Activated CD8-positive, alpha-beta memory T cell treated with anti-CD3 and anti-CD28 coated beads, Interleukin-2, amount 10 ng/mL, durations not matched to agents 7 days and 5 days (primary cell): ENCODE results near the gene ACD. TPM values are rescaled to one million over a fixed set of nuclear protein-coding genes. Genes with fewer than 3 reads are reported as not detected.

Experiments
- ATAC-seq: fragments of 150-1000 bp; cut with Tn5 transposase; one replicate; pipeline ENCODE4 v1.10.0; 2021; ENCODE audit warnings: moderate library complexity
- CTCF ChIA-PET: fragments of 350-600 bp; sonication (Branson Sonifier 250); formaldehyde crosslinking; loops from one replicate; lab custom pipeline; 2021; ENCODE audit warnings: antibody characterized with exemption; lab: Charles Lee
- DNase-seq: peaks from one replicate; pipeline ENCODE4 v3.0.0-alpha.2; 2020
- H3K27ac Mint-ChIP-seq: one replicate; pipeline ENCODE4 v1.8.0; 2021; ENCODE audit warnings: mild to moderate bottlenecking, mixed read lengths
- H3K27me3 Mint-ChIP-seq: one replicate; pipeline ENCODE4 v1.8.0; 2021; ENCODE audit warnings: mixed read lengths
- H3K36me3 Mint-ChIP-seq: one replicate; pipeline ENCODE4 v1.8.0; 2021; ENCODE audit warnings: mild to moderate bottlenecking, mixed read lengths
- H3K4me1 Mint-ChIP-seq: one replicate; pipeline ENCODE4 v1.8.0; 2021; ENCODE audit warnings: mixed read lengths
- H3K4me3 Mint-ChIP-seq: one replicate; pipeline ENCODE4 v1.8.0; 2021; ENCODE audit warnings: mild to moderate bottlenecking, moderate library complexity, mixed read lengths
- H3K9me3 Mint-ChIP-seq: one replicate; pipeline ENCODE4 v1.8.0; 2022; ENCODE audit warnings: low read depth, mixed read lengths
- total RNA-seq, 2 experiments: library from RNA; stranded (reverse); gene quantifications; one replicate each; pipeline ENCODE4 v1.2.3, GENCODE V29; 2021

Gene ACD
- 10 to 100 TPM; 49.7 to 58.1 TPM for total RNA-seq

DNA sequence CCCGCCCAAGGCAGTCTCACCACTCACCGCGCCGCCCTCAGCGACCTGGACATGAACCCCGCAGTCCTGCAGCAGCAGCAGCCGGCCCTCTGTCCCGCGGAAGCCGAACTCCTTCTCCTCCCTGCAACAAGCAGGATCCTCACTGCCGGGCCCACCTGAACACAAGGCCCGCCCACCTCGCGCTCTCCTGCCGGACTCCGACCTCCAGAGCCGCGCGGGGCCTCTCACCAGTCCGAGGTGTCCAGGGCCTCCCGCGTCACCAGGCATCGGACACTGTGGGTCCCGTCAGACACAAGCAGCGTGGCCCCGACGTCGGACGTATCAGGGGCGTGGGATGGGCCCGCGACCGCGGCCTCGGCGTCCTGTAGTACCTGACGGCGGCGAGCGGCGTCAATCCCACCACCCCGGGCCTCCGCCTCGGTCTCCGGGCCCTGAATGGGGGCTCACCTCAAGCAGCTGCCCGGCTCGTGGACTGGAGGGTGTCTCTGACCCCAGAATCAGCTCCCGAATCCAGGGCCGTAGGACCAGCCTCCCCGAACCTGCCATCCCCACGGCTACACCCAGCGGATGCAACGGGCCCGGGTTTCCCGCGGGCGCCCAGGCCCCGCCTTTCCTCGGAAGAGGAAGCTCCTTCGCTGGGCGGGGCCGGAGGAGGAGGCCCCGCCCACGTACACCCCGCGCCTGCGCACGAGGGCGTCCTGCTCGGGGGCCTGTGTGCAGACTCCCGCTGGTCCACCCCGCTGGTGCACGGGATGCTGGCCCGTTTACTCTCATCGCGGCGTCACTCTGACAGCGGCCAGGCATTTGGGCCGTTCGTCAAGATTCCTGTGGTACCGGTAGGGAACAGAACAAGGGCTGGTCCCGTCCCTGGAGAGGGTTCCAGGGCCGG, at the start of gene ACD:
ACD (minus strand) TSS at position 586 of the 889 bp plus-strand sequence; CDS start at position 546, 40 bp downstream.
- ATAC-seq (peak; percentile 74), DNase-seq (peak; percentile 94)
- CTCF ChIA-PET: interaction anchor here (0.9 to 17.7 kb wide), 16 partner anchors 10 to 178 kb away, joined by 3 to 199 read pairs (median 4); partner anchors contain the start of genes ATP6V0D1 and CARMIL2
- Mint-ChIP-seq H3K4me1 (peaks cover 19% of the 10 kb centered on the region), H3K36me3 (peaks cover 8% of the 10 kb centered on the region), H3K9me3 (no peaks in the 10 kb centered on the region), H3K4me3 (peak within 1 kb of the TSS; percentile 94), H3K27me3 (no peaks in the 10 kb centered on the region), H3K27ac (peak within 1 kb of the TSS; percentile 97)

DNA sequence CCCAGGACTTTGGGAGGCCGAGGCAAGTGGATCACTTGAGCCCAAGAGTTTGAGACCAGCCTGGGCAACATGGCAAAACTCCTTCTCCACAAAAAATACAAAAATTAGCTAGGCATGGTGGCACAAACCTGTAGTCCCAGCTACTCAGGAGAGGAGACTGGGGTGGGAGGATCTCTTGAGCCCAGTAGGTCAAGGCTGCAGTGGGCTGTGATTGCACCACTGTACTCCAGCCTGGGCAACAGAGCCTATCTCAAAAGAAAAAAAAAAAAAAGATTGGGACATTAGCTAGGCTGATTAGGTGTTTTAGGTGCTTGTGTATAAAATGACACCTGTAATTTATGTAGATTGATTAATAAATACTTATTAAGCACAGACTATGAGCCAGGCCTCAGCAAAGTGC, 49.0 kb upstream of the ACD start:
- H3K36me3 Mint-ChIP-seq: no peaks in the 10 kb centered on the region
- H3K9me3 Mint-ChIP-seq: no peaks in the 10 kb centered on the region
- ATAC-seq: no peak
- H3K27me3 Mint-ChIP-seq: no peaks in the 10 kb centered on the region
- no peak overlapping the region for H3K4me3 Mint-ChIP-seq
- CTCF ChIA-PET: interaction anchor here (1.7 kb wide), 1 partner anchor 10 kb away, joined by 7 read pairs; the partner anchor contains the start of gene GFOD2
- DNase-seq: no peak
- H3K4me1 Mint-ChIP-seq: peaks cover 8% of the 10 kb centered on the region
- no peak overlapping the region for H3K27ac Mint-ChIP-seq

DNA sequence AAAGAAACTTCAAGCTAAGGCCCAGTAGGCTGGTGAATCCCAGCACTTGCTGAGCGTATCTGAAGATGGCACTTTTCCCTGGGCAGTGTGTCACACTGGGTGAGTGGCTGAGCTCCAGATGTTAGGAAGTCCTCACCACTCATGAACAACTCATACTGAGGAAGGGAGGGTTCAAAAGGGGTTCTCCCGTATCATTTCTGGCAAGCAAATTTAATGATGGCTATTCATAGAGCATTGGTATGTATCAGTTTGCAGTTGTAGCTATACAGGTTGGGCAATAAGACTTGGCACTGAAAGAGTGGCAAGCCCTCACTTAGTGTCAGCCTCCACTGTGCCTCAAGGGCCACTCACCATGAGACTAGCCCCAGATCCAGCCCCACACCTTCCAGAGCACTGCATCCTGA, 48.3 kb upstream of the ACD start:
- no peak for ATAC-seq
- H3K27ac Mint-ChIP-seq: no peak overlapping the region

DNA sequence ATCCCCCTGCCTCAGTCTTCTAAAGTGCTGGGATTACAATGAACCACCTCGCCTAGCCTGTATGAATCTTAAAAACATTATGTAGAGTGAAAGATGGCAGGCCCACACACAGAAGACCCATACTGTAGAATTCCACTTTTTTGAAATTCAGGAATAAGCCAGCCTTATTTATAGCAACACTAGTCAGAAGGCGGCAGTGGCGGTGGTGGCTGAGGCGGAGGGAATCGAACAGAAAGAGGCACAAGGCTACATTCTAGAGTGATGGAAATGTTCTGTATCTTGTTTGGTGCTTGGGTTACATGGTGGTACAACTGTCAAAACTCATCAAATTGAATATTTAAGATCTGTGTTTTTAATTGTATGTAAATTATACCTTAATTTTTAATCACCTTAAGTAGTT, 47.7 kb upstream of the ACD start:
- ATAC-seq (no peak), DNase-seq (no peak)
- Mint-ChIP-seq H3K27me3 (no peaks in the 10 kb centered on the region), H3K4me3 (no peak overlapping the region), H3K36me3 (peaks cover 2% of the 10 kb centered on the region), H3K9me3 (no peaks in the 10 kb centered on the region), H3K4me1 (peaks cover 16% of the 10 kb centered on the region), H3K27ac (no peak overlapping the region)
- CTCF ChIA-PET: no interaction called here

More for the DNA sequence above, 48.3 kb upstream of the ACD start:
- CTCF ChIA-PET: no interaction called here
- no peak for DNase-seq
- H3K9me3 Mint-ChIP-seq: no peaks in the 10 kb centered on the region
- peaks cover 2% of the 10 kb centered on the region for H3K36me3 Mint-ChIP-seq
- H3K27me3 Mint-ChIP-seq: no peaks in the 10 kb centered on the region
- H3K4me1 Mint-ChIP-seq: peaks cover 15% of the 10 kb centered on the region
- H3K4me3 Mint-ChIP-seq: no peak overlapping the region

DNA sequence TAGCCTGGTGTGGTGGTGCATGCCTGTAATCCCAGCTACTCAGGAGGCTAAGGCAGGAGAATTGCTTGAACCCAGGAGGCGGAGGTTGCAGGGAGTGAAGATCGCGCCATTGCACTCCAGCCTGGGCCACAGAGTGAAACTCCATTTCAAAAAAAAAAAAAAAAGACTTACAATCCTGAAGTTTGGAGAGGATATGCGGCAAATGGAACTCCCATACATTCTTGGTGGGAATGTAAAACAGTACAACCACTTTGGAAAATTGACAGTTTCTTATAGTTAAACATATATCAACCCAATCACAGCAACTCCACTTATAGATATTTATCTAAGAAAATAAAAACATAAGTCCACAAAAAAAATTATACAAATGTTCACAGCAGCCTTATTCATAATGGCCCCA, 47.1 kb upstream of the ACD start:
- CTCF ChIA-PET: no interaction called here
- peaks cover 2% of the 10 kb centered on the region for H3K36me3 Mint-ChIP-seq
- peaks cover 17% of the 10 kb centered on the region for H3K4me1 Mint-ChIP-seq
- no peak overlapping the region for H3K27ac Mint-ChIP-seq
- ATAC-seq (no peak), DNase-seq (no peak)
- H3K9me3 Mint-ChIP-seq: no peaks in the 10 kb centered on the region
- H3K4me3 Mint-ChIP-seq: no peak overlapping the region
- H3K27me3 Mint-ChIP-seq: no peaks in the 10 kb centered on the region

DNA sequence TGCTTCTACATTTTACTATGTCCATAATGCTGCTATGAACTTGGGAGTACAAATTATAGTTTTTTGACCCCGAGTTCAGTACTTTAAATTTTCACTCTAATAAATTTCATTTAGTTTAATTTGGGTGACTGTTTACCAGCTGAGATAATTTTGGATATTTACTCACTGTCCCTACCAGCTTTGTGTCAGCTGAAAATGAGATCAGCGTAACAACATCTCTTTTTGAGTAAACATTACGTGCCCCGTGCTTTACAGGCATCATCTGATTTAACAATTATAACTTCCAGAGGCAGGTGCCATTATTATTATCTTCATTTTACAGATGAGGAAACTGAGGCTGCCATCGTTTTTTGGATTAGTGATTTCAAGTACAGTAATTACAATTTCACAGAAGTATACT, 44.0 kb upstream of the ACD start:
- ATAC-seq: no peak
- CTCF ChIA-PET: interaction anchor here (1.0 to 1.8 kb wide), 2 partner anchors 11 to 31 kb away, joined by 3 to 4 read pairs; no protein-coding TSS in a partner anchor
- Mint-ChIP-seq H3K27me3 (no peaks in the 10 kb centered on the region), H3K36me3 (peaks cover 2% of the 10 kb centered on the region), H3K4me1 (peaks cover 17% of the 10 kb centered on the region), H3K27ac (peak overlapping the region; percentile 74), H3K4me3 (no peak overlapping the region), H3K9me3 (no peaks in the 10 kb centered on the region)
- no peak for DNase-seq

DNA sequence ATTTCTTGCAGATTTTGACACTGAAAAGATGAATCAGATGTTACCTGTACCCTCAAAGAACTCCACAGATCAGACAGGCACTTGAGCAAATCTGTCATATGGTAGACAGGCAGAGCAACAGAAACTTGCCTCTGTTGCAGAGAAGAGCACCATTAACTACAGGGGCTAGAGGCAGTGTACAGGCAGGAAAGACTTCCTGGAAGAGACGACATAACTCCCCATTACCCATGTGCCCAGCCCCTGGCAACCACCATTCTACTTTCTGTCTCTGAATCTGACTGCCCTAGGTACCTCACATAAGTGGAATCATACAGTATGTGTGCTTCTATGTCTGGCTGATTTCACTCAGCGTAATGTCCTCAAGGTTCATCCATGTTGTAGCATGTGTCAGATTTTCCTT, 43.6 kb upstream of the ACD start:
- H3K4me3 Mint-ChIP-seq: no peak overlapping the region
- DNase-seq: peak; percentile 48
- H3K27ac Mint-ChIP-seq: peak overlapping the region; percentile 74
- H3K27me3 Mint-ChIP-seq: no peaks in the 10 kb centered on the region
- CTCF ChIA-PET: no interaction called here
- peaks cover 5% of the 10 kb centered on the region for H3K36me3 Mint-ChIP-seq
- no peaks in the 10 kb centered on the region for H3K9me3 Mint-ChIP-seq
- H3K4me1 Mint-ChIP-seq: peaks cover 17% of the 10 kb centered on the region
- peak; percentile 78 for ATAC-seq

DNA sequence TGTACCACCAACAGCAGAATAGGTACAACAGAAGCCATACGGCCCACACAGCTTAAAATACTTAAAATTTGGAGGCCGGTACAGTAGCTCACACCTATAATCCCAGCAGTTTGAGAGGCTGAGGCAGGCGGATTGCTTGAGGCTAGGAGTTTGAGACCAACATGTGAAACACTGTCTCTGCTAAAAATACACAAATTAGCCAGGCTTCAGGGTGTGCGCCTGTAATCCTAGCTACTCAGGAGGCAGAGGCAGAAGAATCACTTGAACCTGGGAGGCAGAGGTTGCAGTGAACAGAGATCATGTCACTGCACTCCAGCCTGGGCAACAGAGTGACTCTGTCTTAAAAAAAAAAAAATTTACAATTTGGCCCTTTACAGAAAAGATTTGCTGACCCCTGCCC, 42.1 kb upstream of the ACD start:
- ATAC-seq (no peak), DNase-seq (no peak)
- Mint-ChIP-seq H3K27me3 (no peaks in the 10 kb centered on the region), H3K4me1 (peaks cover 17% of the 10 kb centered on the region), H3K4me3 (no peak overlapping the region), H3K9me3 (no peaks in the 10 kb centered on the region), H3K36me3 (peaks cover 9% of the 10 kb centered on the region), H3K27ac (no peak overlapping the region)
- CTCF ChIA-PET: interaction anchor here (0.7 to 1.0 kb wide), 3 partner anchors 111 to 160 kb away, joined by 3 to 5 read pairs (median 3); no protein-coding TSS in a partner anchor

DNA sequence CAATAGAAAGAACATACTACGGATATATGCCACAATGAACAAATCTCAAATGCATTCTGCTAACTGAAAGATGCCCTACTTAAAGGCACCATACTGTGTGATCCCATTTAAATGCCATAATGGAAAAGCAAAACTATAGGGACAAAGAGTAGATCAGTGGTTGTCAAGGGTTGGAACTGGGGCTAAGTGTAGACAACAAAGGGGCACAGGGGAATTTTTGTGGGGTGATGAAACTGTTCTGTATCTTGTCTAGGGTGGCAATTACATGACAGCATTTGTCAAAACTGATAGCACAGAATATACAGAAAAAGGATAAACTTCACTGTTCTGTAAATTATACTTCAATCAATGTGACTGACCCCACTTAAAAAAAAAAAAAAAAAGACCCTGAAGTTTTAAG, 41.4 kb upstream of the ACD start:
- H3K27ac Mint-ChIP-seq: no peak overlapping the region
- CTCF ChIA-PET: no interaction called here

DNA sequence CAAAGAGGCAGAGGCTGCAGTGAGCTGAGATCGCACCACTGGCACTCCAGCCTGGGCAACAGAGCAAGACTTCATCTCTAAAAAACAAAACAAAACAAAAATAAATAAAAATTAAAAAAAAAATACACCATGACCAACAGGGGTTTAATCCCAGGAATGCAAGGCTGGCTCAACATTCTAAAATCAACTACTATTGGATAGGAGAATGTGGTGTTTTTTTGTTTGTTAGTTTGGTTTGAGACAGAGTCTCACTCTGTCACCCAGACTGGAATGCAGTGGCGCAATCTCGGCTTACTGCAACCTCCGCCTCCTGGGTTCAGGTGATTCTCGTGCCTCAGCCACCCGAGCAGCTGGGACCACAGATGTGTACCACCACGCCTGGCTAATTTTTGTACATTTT, 39.2 kb upstream of the ACD start:
- no peaks in the 10 kb centered on the region for H3K27me3 Mint-ChIP-seq
- DNase-seq (no peak), ATAC-seq (no peak)
- H3K4me3 Mint-ChIP-seq: no peak overlapping the region
- peaks cover 17% of the 10 kb centered on the region for H3K4me1 Mint-ChIP-seq
- no peak overlapping the region for H3K27ac Mint-ChIP-seq
- H3K9me3 Mint-ChIP-seq: no peaks in the 10 kb centered on the region
- peaks cover 9% of the 10 kb centered on the region for H3K36me3 Mint-ChIP-seq
- CTCF ChIA-PET: interaction anchor here (1.2 kb wide), 2 partner anchors 16 to 117 kb away, joined by 4 read pairs; no protein-coding TSS in a partner anchor

More for the DNA sequence above, 41.4 kb upstream of the ACD start:
- Mint-ChIP-seq H3K9me3 (no peaks in the 10 kb centered on the region), H3K4me1 (peaks cover 21% of the 10 kb centered on the region), H3K27me3 (no peaks in the 10 kb centered on the region), H3K36me3 (peaks cover 9% of the 10 kb centered on the region), H3K4me3 (no peak overlapping the region)
- DNase-seq (no peak), ATAC-seq (no peak)

DNA sequence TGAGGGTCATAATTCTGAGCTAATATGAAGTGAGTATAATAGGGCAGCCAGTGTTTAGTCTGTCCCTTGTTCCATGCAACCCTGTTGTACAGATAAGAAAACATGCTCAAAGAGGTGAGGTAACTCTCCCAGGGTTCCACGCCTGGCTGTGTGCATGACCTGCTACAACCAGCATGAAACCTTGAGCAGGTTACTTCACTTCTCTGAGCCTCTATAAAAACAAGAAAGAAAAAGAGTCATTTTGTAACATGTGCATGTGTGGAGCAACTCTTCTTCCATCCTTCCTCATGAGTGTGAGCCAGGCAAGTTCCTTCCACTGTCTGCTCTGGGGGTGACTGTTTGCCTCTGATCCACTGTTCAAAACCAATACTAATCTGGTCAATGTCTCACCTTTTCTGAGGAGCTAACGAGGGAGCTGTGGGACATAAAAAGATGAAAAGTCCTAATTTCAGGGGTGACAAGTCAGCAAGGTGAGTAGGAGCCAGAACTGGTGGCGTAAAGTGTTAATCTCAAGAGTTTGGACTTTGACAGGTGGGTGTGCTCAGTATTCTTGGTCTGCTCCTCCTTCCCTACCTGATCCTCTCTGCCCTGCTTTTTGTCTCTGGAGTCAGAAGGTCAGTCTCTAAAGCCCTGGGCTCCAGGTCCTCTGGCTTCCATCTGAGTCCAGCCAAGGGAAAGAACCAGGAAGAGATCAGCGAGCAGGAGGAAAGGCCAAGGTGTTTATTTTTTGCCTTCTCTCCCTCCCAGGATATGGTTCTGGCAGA, 37.5 kb upstream of the ACD start:
- no peak overlapping the region for H3K27ac Mint-ChIP-seq
- CTCF ChIA-PET: interaction anchor here (1.2 kb wide), 1 partner anchor 17 kb away, joined by 4 read pairs; no protein-coding TSS in a partner anchor
- H3K9me3 Mint-ChIP-seq: no peaks in the 10 kb centered on the region
- no peak overlapping the region for H3K4me3 Mint-ChIP-seq
- ATAC-seq (no peak), DNase-seq (no peak)
- no peaks in the 10 kb centered on the region for H3K27me3 Mint-ChIP-seq
- H3K4me1 Mint-ChIP-seq: peaks cover 4% of the 10 kb centered on the region
- peaks cover 7% of the 10 kb centered on the region for H3K36me3 Mint-ChIP-seq

DNA sequence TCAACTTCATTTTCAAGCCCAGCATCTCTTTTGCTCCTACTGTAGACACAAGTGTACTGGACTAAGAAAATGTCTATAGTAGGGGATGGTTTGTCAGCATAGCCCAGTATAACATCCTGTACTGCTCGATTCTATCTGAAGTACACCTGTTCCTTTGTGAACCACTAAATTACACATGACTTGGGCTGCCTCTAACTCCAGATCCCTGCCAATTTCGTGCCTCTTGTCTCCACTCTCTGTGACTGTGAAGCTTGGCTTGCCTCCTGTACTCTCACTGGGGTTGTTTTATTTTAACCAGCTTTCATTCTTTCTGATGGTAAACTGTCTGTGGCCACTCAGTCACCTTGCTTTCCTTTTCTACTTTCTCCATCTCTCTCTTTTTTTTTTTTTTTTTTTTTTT, 34.6 kb upstream of the ACD start:
- peaks cover 4% of the 10 kb centered on the region for H3K4me1 Mint-ChIP-seq
- H3K4me3 Mint-ChIP-seq: no peak overlapping the region
- H3K27me3 Mint-ChIP-seq: no peaks in the 10 kb centered on the region
- no peak for DNase-seq
- no peak overlapping the region for H3K27ac Mint-ChIP-seq
- CTCF ChIA-PET: interaction anchor here (1.0 kb wide), 1 partner anchor 173 kb away, joined by 3 read pairs; no protein-coding TSS in a partner anchor
- peaks cover 7% of the 10 kb centered on the region for H3K36me3 Mint-ChIP-seq
- ATAC-seq: no peak
- H3K9me3 Mint-ChIP-seq: no peaks in the 10 kb centered on the region
